ENCODE data around the gene SH3TC2. TPM values are rescaled to one million over a fixed set of nuclear protein-coding genes. Genes with fewer than 3 reads are reported as not detected.

Gene SH3TC2
- polyA plus RNA-seq, 12 donors = 0.91 to 5.0 (median 2.0) TPM; not detected in 2

- no peak for DNase-seq
These were observed 33.9 kb downstream of the SH3TC2 start for GRCh38 chr5:149028984-149029383.

GRCh38 chr5:149028161-149028560 lies 34.7 kb downstream of the SH3TC2 start:
- no peak for DNase-seq

GRCh38 chr5:149027636-149028035 lies 35.2 kb downstream of the SH3TC2 start:
- no peak for DNase-seq

GRCh38 chr5:149024943-149025342 lies 37.9 kb downstream of the SH3TC2 start:
- no peak for DNase-seq

GRCh38 chr5:149024477-149024876 lies 38.4 kb downstream of the SH3TC2 start:
- no peak for DNase-seq

- DNase-seq = no peak
These were observed 40.7 kb downstream of the SH3TC2 start for GRCh38 chr5:149022200-149022599.

- no peak for DNase-seq
These were observed 43.2 kb downstream of the SH3TC2 start for GRCh38 chr5:149019679-149020078.

GRCh38 chr5:149018909-149019443 lies 43.9 kb downstream of the SH3TC2 start:
- peak; percentile 54 for DNase-seq

GRCh38 chr5:149017636-149018035 lies 45.2 kb downstream of the SH3TC2 start:
- DNase-seq = no peak

- DNase-seq = no peak
These were observed 47.3 kb downstream of the SH3TC2 start for GRCh38 chr5:149015561-149015960.

GRCh38 chr5:149015126-149015525 lies 47.7 kb downstream of the SH3TC2 start:
- DNase-seq = no peak

- DNase-seq = no peak
These were observed 48.3 kb downstream of the SH3TC2 start for GRCh38 chr5:149014571-149015031.

- DNase-seq = peak; percentile 35
These were observed 49.1 kb downstream of the SH3TC2 start for GRCh38 chr5:149013796-149014195.

- DNase-seq = no peak
These were observed 50.5 kb downstream of the SH3TC2 start for GRCh38 chr5:149012350-149012749.

GRCh38 chr5:149011728-149012127 lies 51.1 kb downstream of the SH3TC2 start:
- DNase-seq = no peak

- no peak for DNase-seq
These were observed 51.8 kb downstream of the SH3TC2 start for GRCh38 chr5:149011084-149011483.

GRCh38 chr5:149007174-149007573 lies 55.7 kb downstream of the SH3TC2 start:
- DNase-seq = no peak

GRCh38 chr5:149006426-149006825 lies 56.4 kb downstream of the SH3TC2 start:
- DNase-seq = no peak

- DNase-seq = no peak
These were observed 57.6 kb downstream of the SH3TC2 start for GRCh38 chr5:149005077-149005892.

- no peak for DNase-seq
These were observed 58.3 kb downstream of the SH3TC2 start for GRCh38 chr5:149004559-149004958.

GRCh38 chr5:149002761-149003689 lies 59.8 kb downstream of the SH3TC2 start:
- DNase-seq = no peak

GRCh38 chr5:149002053-149002452 lies 60.8 kb downstream of the SH3TC2 start:
- peak; percentile 57 for DNase-seq

All from muscle of arm (tissue), 12 donors.